WERI-Rb-1 (cell line): Measurements from ENCODE around the gene TNS1.

Experiments
- DNase-seq: peaks from one replicate; pipeline ENCODE4 v3.0.0-alpha.2; 2020
- H3K27ac ChIP-seq: fragments of 250-450 bp; sonication (Bioruptor Pico); 2 replicates; pipeline ENCODE4 v1.5.1; 2020; ENCODE audit warnings: mild to moderate bottlenecking, moderate library complexity
- H3K27me3 ChIP-seq: fragments of 250-450 bp; sonication (Bioruptor Pico); 2 replicates; pipeline ENCODE4 v1.5.1; 2021; ENCODE audit warnings: mild to moderate bottlenecking, low read depth, moderate library complexity; ENCODE audit not compliant: insufficient read depth, severe bottlenecking
- H3K36me3 ChIP-seq: fragments of 250-450 bp; sonication (Bioruptor Pico); 2 replicates; pipeline ENCODE4 v1.5.1; 2020; ENCODE audit warnings: mild to moderate bottlenecking, moderate library complexity
- H3K4me3 ChIP-seq: 2 replicates; pipeline ENCODE4 v1.5.1; 2011; ENCODE audit warnings: low read depth, mild to moderate bottlenecking, control low read depth, low read length
- H3K9me3 ChIP-seq: fragments of 250-450 bp; sonication (Bioruptor Pico); 2 replicates; pipeline ENCODE4 v1.5.1; 2021; ENCODE audit warnings: mild to moderate bottlenecking, moderate library complexity; ENCODE audit not compliant: severe bottlenecking
- CTCF ChIP-seq: IDR thresholded peaks from 2 replicates; pipeline ENCODE4 v1.5.1; 2011; ENCODE audit warnings: low read depth, mild to moderate bottlenecking, control low read depth, inconsistent platforms, low read length

Gene TNS1

DNA sequence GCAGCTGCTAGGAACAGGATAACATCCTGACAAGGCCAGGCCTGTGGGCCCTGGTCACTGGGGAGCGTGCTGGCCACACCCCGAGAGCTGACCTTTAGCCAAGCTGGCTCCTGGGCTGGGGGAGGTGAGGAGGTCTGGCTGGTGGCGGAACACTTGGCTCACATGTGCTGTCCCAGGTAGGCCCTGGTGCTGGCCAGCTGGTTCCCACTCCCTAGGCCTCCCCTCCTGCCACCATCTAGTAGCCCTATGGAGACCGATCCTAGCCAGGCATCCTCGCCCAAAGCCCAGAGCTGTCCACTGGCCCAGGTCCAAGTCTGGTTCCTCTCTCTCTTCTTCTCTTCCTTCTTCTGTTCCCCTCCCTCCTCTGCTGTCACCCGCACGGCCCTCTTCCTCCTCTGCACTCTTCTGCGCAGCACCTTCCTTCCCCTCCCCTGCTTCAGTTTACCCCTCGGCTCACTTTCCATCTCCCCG lies 52.4 kb downstream of the TNS1 start:
- no peaks in the 10 kb centered on the region for H3K27me3 ChIP-seq
- H3K27ac ChIP-seq = no peak overlapping the region
- no peak overlapping the region for H3K4me3 ChIP-seq
- H3K36me3 ChIP-seq = no peaks in the 10 kb centered on the region
- no peak for DNase-seq
- H3K9me3 ChIP-seq = no peaks in the 10 kb centered on the region
- no peak for TF ChIP-seq CTCF

GRCh38 chr2:217949447-217949846 lies 53.3 kb downstream of the TNS1 start:
- no peak for DNase-seq
- H3K36me3 ChIP-seq = no peaks in the 10 kb centered on the region
- no peak overlapping the region for H3K27ac ChIP-seq
- H3K9me3 ChIP-seq = no peaks in the 10 kb centered on the region
- no peak overlapping the region for H3K4me3 ChIP-seq
- TF ChIP-seq CTCF = no peak
- H3K27me3 ChIP-seq = no peaks in the 10 kb centered on the region

DNA sequence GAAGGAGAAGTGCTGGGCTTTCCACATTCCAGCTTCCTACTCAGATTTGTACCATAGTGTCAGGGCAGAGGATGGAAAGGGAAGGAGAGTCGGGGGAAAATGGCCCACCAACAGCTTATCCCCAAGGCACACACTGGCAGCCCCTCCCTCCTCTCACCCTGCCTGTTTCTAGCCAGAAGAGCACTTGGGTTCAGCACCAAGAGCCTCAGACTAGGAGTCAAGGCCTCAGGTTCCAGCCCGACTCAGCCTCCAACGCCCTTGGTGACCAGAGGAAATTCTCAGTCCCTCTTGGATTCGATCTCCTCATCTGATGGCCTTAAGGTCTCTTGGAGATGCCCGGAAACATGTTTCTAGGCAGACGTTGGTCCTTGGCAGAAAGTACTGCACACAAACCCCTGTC lies 53.9 kb downstream of the TNS1 start:
- Histone ChIP-seq H3K27ac (no peak overlapping the region), H3K36me3 (no peaks in the 10 kb centered on the region), H3K4me3 (no peak overlapping the region), H3K9me3 (no peaks in the 10 kb centered on the region), H3K27me3 (no peaks in the 10 kb centered on the region)
- no peak for DNase-seq
- no peak for TF ChIP-seq CTCF

DNA sequence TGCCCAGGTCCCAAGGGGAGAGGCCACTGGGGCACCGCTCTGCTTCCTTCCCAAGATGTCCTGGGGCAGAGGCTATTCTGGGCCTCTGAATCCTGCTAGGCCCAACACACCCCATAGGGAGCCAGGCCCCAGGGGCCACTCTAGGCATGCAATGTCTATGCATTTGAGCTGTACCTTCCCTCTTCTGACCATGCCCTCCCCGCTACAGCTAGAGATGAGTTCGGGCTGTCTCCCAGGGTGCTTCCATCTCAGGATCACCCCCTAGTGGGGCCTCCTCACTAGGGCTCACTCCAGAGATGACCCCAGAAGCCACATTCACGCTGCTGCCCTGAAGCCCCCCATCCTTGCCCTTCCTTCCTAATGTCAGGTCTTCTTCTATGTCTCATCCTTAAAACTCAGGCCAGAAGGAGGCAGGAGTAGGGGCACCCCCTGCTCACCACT lies 54.4 kb downstream of the TNS1 start:
- no peaks in the 10 kb centered on the region for H3K9me3 ChIP-seq
- no peak for DNase-seq
- no peak overlapping the region for H3K4me3 ChIP-seq
- TF ChIP-seq CTCF = no peak
- no peaks in the 10 kb centered on the region for H3K36me3 ChIP-seq
- no peaks in the 10 kb centered on the region for H3K27me3 ChIP-seq
- H3K27ac ChIP-seq = no peak overlapping the region

DNA sequence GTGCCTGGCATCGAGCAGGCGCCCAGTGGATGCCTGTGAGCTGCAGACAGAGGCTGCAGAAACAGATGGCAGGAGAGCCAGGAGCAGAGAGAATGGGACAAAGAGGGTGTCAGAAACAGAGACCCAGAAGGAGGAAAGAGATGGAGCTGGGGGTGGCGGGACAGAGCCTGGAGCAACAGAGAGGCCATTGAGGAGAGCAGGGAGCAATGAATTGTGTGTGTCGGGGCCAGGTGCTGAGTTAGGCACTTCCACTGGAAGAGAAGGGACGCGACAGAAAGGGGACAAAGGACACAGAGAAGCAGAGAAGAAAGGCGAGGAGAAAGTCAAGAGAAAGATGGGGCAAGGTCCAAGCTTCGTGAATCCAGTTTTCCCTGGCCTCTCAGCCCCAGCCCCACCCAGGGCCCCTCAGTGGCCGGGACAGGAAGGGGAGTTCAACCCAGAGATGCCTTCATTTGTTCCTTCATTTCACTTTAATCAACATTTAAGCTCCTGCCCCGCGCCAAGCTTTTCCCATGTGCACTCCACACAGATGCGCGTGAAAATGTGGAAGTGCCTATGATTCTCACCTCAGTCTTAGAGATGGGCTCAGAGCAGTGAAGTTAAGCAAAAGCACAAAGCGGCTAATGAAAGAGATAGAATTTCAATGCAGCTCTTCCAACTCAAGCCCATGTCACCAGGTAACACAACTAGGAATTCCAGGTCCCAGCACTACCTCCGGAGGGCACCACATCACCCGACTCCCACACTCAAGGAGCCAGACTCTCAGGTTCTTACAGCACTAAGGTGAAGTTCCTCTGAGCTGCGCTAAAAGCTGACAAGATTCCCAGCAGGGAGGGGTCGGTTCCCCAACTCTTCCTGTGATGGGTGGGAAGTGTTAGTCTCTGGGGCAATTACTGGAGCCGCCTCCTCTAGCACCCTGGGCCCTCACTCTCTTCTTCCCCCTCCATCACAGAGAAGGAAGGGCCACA lies 55.1 kb downstream of the TNS1 start:
- Histone ChIP-seq H3K9me3 (no peaks in the 10 kb centered on the region), H3K27ac (no peak overlapping the region), H3K36me3 (no peaks in the 10 kb centered on the region), H3K4me3 (no peak overlapping the region), H3K27me3 (no peaks in the 10 kb centered on the region)
- peak; percentile 65 for TF ChIP-seq CTCF
- peak; percentile 46 for DNase-seq
